ENCODE measurements around the gene THBS2.

DNA sequence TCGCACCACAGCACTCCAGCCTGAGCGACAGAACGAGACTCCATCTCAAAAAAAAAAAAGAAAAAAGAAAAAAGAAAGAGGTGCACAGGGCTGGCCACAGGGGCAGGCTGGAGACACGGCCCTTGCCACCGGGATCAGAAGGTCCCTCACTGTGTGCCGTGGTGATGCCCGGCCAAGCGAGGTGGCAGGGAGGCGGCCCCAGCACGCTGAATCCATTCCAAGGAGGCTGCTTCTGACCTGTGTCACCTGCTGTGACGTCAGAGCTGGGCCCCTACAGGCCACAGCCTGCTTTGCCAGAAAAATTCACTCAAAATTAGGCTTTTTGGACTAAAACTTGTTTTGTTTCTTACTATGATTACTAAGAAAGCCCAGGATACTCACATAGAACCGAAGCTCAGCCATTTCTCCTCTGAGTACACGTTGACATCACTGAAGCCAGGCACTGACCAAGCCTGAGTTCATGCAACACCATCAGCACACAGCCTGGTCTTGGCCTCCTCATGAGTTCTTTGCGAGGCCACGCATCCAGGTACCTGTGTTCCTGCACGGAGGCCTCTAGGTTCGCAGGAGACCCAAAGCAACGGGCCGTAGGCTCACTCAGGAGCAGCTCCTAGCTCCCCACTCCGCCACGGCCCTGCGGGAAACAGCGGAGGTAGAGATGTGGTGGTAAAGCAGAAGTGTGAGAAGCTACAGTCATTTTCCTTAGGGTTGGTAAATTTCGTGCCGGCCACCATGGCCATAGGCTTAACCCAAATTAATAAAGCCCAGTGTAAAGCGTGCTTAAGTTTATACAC lies 67.8 kb downstream of the THBS2 start:
- TF ChIP-seq CTCF (conservative IDR thresholded peaks at IDR 0.05 in 1 of 2, IDR thresholded peaks at IDR 0.05 in 1 of 2; ENCODE audit: low read depth in 1 of 2, low read length in 2 of 2) (no peak), EZH2 (IDR thresholded peaks at IDR 0.05; ENCODE audit: low read length, missing control alignments) (no peak)

All from fibroblast of lung (primary cell).